H1 (cell line): ENCODE data around the gene HOATZ. TPM values are rescaled to one million over a fixed set of nuclear protein-coding genes. Genes with fewer than 3 reads are reported as not detected.

Experiments used
- CTCF ChIA-PET: fragments of 300-600 bp; sonication (Branson Sonifier 250); formaldehyde crosslinking; loops from one replicate; lab custom pipeline; 2021; ENCODE audit not compliant: partially characterized antibody; lab: Charles Lee
- POLR2A ChIA-PET: fragments of 300-600 bp; sonication (Branson Sonifier 250); formaldehyde crosslinking; loops from one replicate; lab custom pipeline; 2021; ENCODE audit warnings: inconsistent platforms; ENCODE audit not compliant: partially characterized antibody; lab: Charles Lee
- DNase-seq, 2 experiments: peaks; one replicate each; pipeline versions ENCODE4 v3.0.0 to v3.0.0-alpha.2; 2010 to 2022; ENCODE audit warnings: low spot score in 2 of 2, low read depth in 1 of 2, mixed read lengths in 1 of 2
- FAIRE-seq: peaks from 2 replicates; lab custom pipeline; 2011; peaks lifted over from hg19 to GRCh38; lab: Jason Lieb, UNC
- H2AFZ ChIP-seq: 2 replicates; pipeline ENCODE4 v1.8.1; 2012; ENCODE audit warnings: low read length, inconsistent platforms
- H2AK5ac ChIP-seq: 2 replicates; pipeline ENCODE4 v1.6.1; 2013; ENCODE audit warnings: low read depth, low read length
- H2BK120ac ChIP-seq: replicated peaks from 2 replicates; pipeline ENCODE3; 2013; ENCODE audit warnings: low read depth, low read length, inconsistent platforms
- H2BK12ac ChIP-seq: 2 replicates; pipeline ENCODE4 v1.6.1; 2013; ENCODE audit warnings: low read depth, low read length
- H2BK15ac ChIP-seq: 2 replicates; pipeline ENCODE4 v1.6.1; 2013; ENCODE audit warnings: low read length
- H2BK20ac ChIP-seq: 2 replicates; pipeline ENCODE4 v1.6.1; 2013; ENCODE audit warnings: low read length
- H2BK5ac ChIP-seq: 2 replicates; pipeline ENCODE4 v1.6.1; 2013; ENCODE audit warnings: low read depth, low read length
- H3K14ac ChIP-seq: 2 replicates; pipeline ENCODE4 v1.6.1; 2013; ENCODE audit warnings: inconsistent platforms; ENCODE audit not compliant: insufficient read length
- H3K18ac ChIP-seq: 2 replicates; pipeline ENCODE4 v1.6.1; 2013; ENCODE audit warnings: low read length; ENCODE audit errors: extremely low read depth
- H3K23ac ChIP-seq: 2 replicates; pipeline ENCODE4 v1.6.1; 2013; ENCODE audit warnings: inconsistent platforms; ENCODE audit not compliant: insufficient read length
- H3K23me2 ChIP-seq: 2 replicates; pipeline ENCODE4 v1.6.1; 2013; ENCODE audit warnings: low read depth, low read length
- H3K27ac ChIP-seq: 2 replicates; pipeline ENCODE4 v1.6.1; 2011; ENCODE audit warnings: low read depth, low read length, inconsistent platforms
- H3K27me3 ChIP-seq, 4 experiments: replicated peaks in 1 of 4; 1 replicate in 1 of 4; 2 replicates in 3 of 4; pipeline versions ENCODE4 v1.6.1 to v1.8.1; 2011 to 2013; ENCODE audit warnings: low read length in 3 of 4, mild to moderate bottlenecking in 3 of 4, inconsistent platforms in 2 of 4, mixed read lengths in 2 of 4, moderate library complexity in 1 of 4; ENCODE audit not compliant: control insufficient read depth in 3 of 4, insufficient read depth in 3 of 4; ENCODE audit errors: extremely low read depth in 1 of 4
- H3K36me3 ChIP-seq, 4 experiments: 2 replicates each; pipeline versions ENCODE4 v1.6.1 to v1.8.1; 2011 to 2013; ENCODE audit warnings: mild to moderate bottlenecking in 4 of 4, low read length in 3 of 4, moderate library complexity in 2 of 4, control low read depth in 1 of 4, inconsistent platforms in 1 of 4; ENCODE audit not compliant: insufficient read depth in 4 of 4, control insufficient read depth in 2 of 4
- H3K4ac ChIP-seq: replicated peaks from 2 replicates; pipeline ENCODE3; 2013; ENCODE audit warnings: low read length, low read depth, mixed read lengths, inconsistent platforms; ENCODE audit not compliant: insufficient read length
- H3K4me1 ChIP-seq, 4 experiments: replicated peaks in 1 of 4; 1 replicate in 1 of 4; 2 replicates in 3 of 4; pipeline versions ENCODE4 v1.6.1 to v1.8.1; 2011 to 2013; ENCODE audit warnings: low read length in 3 of 4, inconsistent platforms in 2 of 4, mixed read lengths in 1 of 4; ENCODE audit not compliant: insufficient read depth in 4 of 4, control insufficient read depth in 3 of 4
- H3K4me2 ChIP-seq, 2 experiments: 2 replicates each; pipeline versions ENCODE4 v1.6.1 to v1.8.1; 2011 to 2013; ENCODE audit warnings: low read depth in 2 of 2, low read length in 2 of 2, control low read depth in 1 of 2, inconsistent platforms in 1 of 2, mild to moderate bottlenecking in 1 of 2; ENCODE audit not compliant: insufficient read depth in 1 of 2
- H3K4me3 ChIP-seq, 4 experiments: fragments of 200-600, 300-600 bp in 1 of 4; sonication (generic), shearing (Covaris generic), sonication (Bioruptor Twin) in 1 of 4; 2 replicates each; pipeline versions ENCODE4 v1.5.1 to v1.8.1; 2011 to 2016; ENCODE audit warnings: low read length in 4 of 4, low read depth in 3 of 4, control low read depth in 2 of 4, inconsistent platforms in 2 of 4, mild to moderate bottlenecking in 2 of 4, mixed read lengths in 1 of 4, moderate library complexity in 1 of 4; ENCODE audit not compliant: insufficient read depth in 2 of 4; ENCODE audit errors: extremely low read depth in 1 of 4
- H3K56ac ChIP-seq: replicated peaks from 2 replicates; pipeline ENCODE3; 2013; ENCODE audit warnings: low read depth, mild to moderate bottlenecking, mixed read lengths, low read length, inconsistent platforms; ENCODE audit not compliant: insufficient read length
- H3K79me1 ChIP-seq: 2 replicates; pipeline ENCODE4 v1.6.1; 2013; ENCODE audit warnings: low read depth, low read length, control low read depth
- H3K79me2 ChIP-seq, 2 experiments: 2 replicates each; pipeline versions ENCODE4 v1.6.1 to v1.8.1; 2012 to 2013; ENCODE audit warnings: low read length in 2 of 2, mild to moderate bottlenecking in 2 of 2, inconsistent platforms in 1 of 2; ENCODE audit not compliant: insufficient read depth in 2 of 2, control insufficient read depth in 1 of 2
- H3K9ac ChIP-seq, 4 experiments: replicated peaks in 1 of 4; 1 replicate in 1 of 4; 2 replicates in 3 of 4; pipeline versions ENCODE4 v1.6.1 to v1.8.1; 2011 to 2013; ENCODE audit warnings: low read depth in 3 of 4, low read length in 3 of 4, control low read depth in 2 of 4, mild to moderate bottlenecking in 2 of 4, moderate library complexity in 2 of 4, inconsistent platforms in 1 of 4; ENCODE audit errors: extremely low read depth in 1 of 4
- H3K9me3 ChIP-seq, 2 experiments: 2 replicates each; pipeline versions ENCODE4 v1.6.1 to v1.8.1; 2012 to 2013; ENCODE audit warnings: mild to moderate bottlenecking in 2 of 2, moderate library complexity in 2 of 2, control low read depth in 1 of 2, inconsistent platforms in 1 of 2, low read depth in 1 of 2, low read length in 1 of 2, mixed read lengths in 1 of 2; ENCODE audit not compliant: insufficient read depth in 2 of 2
- H4K20me1 ChIP-seq, 2 experiments: replicated peaks in 1 of 2; 2 replicates each; pipeline versions ENCODE3 to v1.8.1; 2011 to 2013; ENCODE audit warnings: inconsistent platforms in 2 of 2, low read length in 2 of 2, mild to moderate bottlenecking in 1 of 2; ENCODE audit not compliant: insufficient read depth in 2 of 2, control insufficient read depth in 1 of 2
- H4K5ac ChIP-seq: 2 replicates; pipeline ENCODE4 v1.6.1; 2013; ENCODE audit warnings: low read length, low read depth, mixed read lengths, inconsistent platforms; ENCODE audit not compliant: insufficient read length
- H4K8ac ChIP-seq: 2 replicates; pipeline ENCODE4 v1.8.0; 2013; ENCODE audit warnings: mild to moderate bottlenecking, moderate library complexity, low read length, inconsistent platforms; ENCODE audit not compliant: insufficient read depth; ENCODE audit errors: extremely low read depth
- H4K91ac ChIP-seq: replicated peaks from 2 replicates; pipeline ENCODE3; 2013; ENCODE audit warnings: low read length, mixed read lengths, inconsistent platforms; ENCODE audit not compliant: insufficient read length
- BCL11A ChIP-seq, 2 experiments: IDR thresholded peaks; one replicate each; pipeline ENCODE4 v1.6.1; 2011; ENCODE audit warnings: low read depth in 2 of 2, low read length in 2 of 2, mild to moderate bottlenecking in 2 of 2
- CHD2 ChIP-seq: IDR thresholded peaks from 2 replicates; pipeline ENCODE4 v1.6.1; 2012; ENCODE audit warnings: low read length, improper control_type of control experiment
- CTBP2 ChIP-seq: IDR thresholded peaks from 2 replicates; pipeline ENCODE4 v1.7.0; 2011; ENCODE audit warnings: borderline replicate concordance, mild to moderate bottlenecking, moderate library complexity, mixed read lengths, low read length; ENCODE audit not compliant: insufficient read depth, insufficient read length
- HDAC6 ChIP-seq: IDR thresholded peaks from one replicate; pipeline ENCODE4 v1.7.1; 2012; ENCODE audit warnings: low read depth, mild to moderate bottlenecking, inconsistent platforms, low read length, moderate library complexity
- JUN ChIP-seq: IDR thresholded peaks from 2 replicates; pipeline ENCODE4 v1.6.1; 2011; ENCODE audit warnings: low read depth, mild to moderate bottlenecking, improper control_type of control experiment, low read length
- KDM4A ChIP-seq: IDR thresholded peaks from one replicate; pipeline ENCODE4 v1.7.1; 2012; ENCODE audit warnings: low read depth, mild to moderate bottlenecking, moderate library complexity, low read length, inconsistent platforms; ENCODE audit not compliant: severe bottlenecking
- SIN3A ChIP-seq, 2 experiments: IDR thresholded peaks in 1 of 2; conservative IDR thresholded peaks in 1 of 2; 2 replicates each; pipeline ENCODE4 v1.6.1; 2011 to 2012; ENCODE audit warnings: low read length in 2 of 2, improper control_type of control experiment in 1 of 2, low read depth in 1 of 2, mild to moderate bottlenecking in 1 of 2
- SP1 ChIP-seq: IDR thresholded peaks from 2 replicates; pipeline ENCODE4 v1.6.1; 2011; ENCODE audit warnings: low read depth, low read length
- SP2 ChIP-seq: IDR thresholded peaks from 2 replicates; pipeline ENCODE4 v1.6.1; 2012; ENCODE audit warnings: mild to moderate bottlenecking, low read length, inconsistent platforms
- SP4 ChIP-seq: IDR thresholded peaks from 2 replicates; pipeline ENCODE4 v1.6.1; 2012; ENCODE audit warnings: low read length, inconsistent platforms
- TEAD4 ChIP-seq: IDR thresholded peaks from 2 replicates; pipeline ENCODE4 v1.6.1; 2012; ENCODE audit warnings: low read depth, low read length, inconsistent platforms, mixed read lengths
- WGBS, 2 experiments: shearing (Covaris generic) in 1 of 2; methylation state at CpG; one replicate each; pipeline versions ENCODE4 v1.1.6 to v1.1.7; 2013 to 2015; ENCODE audit warnings: low lambda C conversion rate in 2 of 2, mixed read lengths in 2 of 2, inconsistent platforms in 1 of 2, low coverage in 1 of 2, missing lambda C conversion rate in 1 of 2; ENCODE audit not compliant: insufficient replicate concordance in 2 of 2, insufficient coverage in 1 of 2, insufficient read length in 1 of 2; ENCODE audit errors: extremely low coverage in 1 of 2, missing lambda C conversion rate in 1 of 2; 5-methylcytosine and 5-hydroxymethylcytosine counted together
- polyA plus RNA-seq, 7 experiments: library from polyadenylated mRNA; depleted of rRNA in 3 of 7; stranded (reverse) in 5 of 7; unstranded in 2 of 7; fragments of >200 nt in 5 of 7; fragments of 200-250 nt in 2 of 7; gene quantifications; 1 replicate in 5 of 7; 2 replicates in 1 of 7; 4 replicates in 1 of 7; pipeline versions ENCODE4 v1.2.1 to v1.2.3, GENCODE V29; 2011 to 2013; ENCODE audit warnings: missing spikeins in 2 of 7, mixed read lengths in 2 of 7
- total RNA-seq: library from RNA; stranded (reverse); fragmentation: NEBNext Ultra II Directional; extraction: Animal tissue kit (Norgen Biotek cat#: 25700); gene quantifications from 2 replicates; pipeline ENCODE4 v1.2.1, GENCODE V29; 2021
- TF ChIP-seq, protein P1 (sequence below), 3 experiments: IDR thresholded peaks; 1 replicate in 2 of 3; 2 replicates in 1 of 3; pipeline versions ENCODE4 v1.5.1 to v1.6.1; 2011; ENCODE audit warnings: low read length in 3 of 3, mild to moderate bottlenecking in 3 of 3, inconsistent platforms in 2 of 3, low read depth in 1 of 3, moderate library complexity in 1 of 3; ENCODE audit not compliant: insufficient read depth in 1 of 3; ENCODE audit errors: control extremely low read depth in 1 of 3

The HOATZ gene
- total and polyA plus RNA-seq, 2 of the 8 experiments (the other 6 are each of a cell fraction or from before 2014, with no cell fraction given), result not detected

DNA sequence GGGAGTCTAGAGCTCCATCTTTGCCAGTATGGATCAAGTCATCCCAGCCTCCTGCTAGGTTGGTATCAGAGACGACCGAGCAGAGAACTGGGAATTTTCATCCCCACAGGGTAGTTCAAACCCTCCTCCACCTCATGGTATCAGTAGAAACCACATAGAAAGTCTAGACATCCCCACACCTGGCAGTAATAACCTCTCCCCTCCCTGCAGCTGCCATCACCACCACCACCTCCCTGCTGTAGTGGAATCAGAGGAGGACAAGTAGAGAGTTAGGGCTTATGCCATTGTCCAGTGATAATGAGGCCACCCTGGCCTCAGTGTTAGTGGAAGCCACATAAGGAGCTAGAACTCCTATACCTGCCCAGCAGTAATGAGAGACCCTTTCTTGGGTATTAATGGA is 36.7 kb upstream of the HOATZ start:
- H3K27me3 ChIP-seq, result 0 out of 7 replicates have a peak, but pooled peaks cover 0 to 2% (median 0%) of the 10 kb centered on the region in 4 experiments
- H3K4me3 ChIP-seq, result no peak overlapping the region
- H3K23ac ChIP-seq, result no peak overlapping the region
- H3K56ac ChIP-seq, result no peak overlapping the region
- H3K36me3 ChIP-seq, result no peaks in the 10 kb centered on the region
- FAIRE-seq (no peak), DNase-seq (no peak)
- H4K5ac ChIP-seq, result no peak overlapping the region
- no peaks in the 10 kb centered on the region for H3K79me1 ChIP-seq
- H2BK12ac ChIP-seq, result no peak overlapping the region
- H2BK20ac ChIP-seq, result no peak overlapping the region
- H2AK5ac ChIP-seq, result no peak overlapping the region
- no peaks in the 10 kb centered on the region for H3K23me2 ChIP-seq
- ChIA-PET POLR2A (interaction anchor here (1.5 kb wide), 1 partner anchor 9 kb away, joined by 5 read pairs; no protein-coding TSS in a partner anchor), CTCF (interaction anchor here (0.6 to 1.8 kb wide), 3 partner anchors 18 to 96 kb away, joined by 5 read pairs; no protein-coding TSS in a partner anchor)
- H2AFZ ChIP-seq, result no peak overlapping the region
- H2BK120ac ChIP-seq, result no peak overlapping the region
- H3K4me1 ChIP-seq, result no peaks in the 10 kb centered on the region
- no peak overlapping the region for H4K91ac ChIP-seq
- H3K14ac ChIP-seq, result no peak overlapping the region
- H4K8ac ChIP-seq, result no peak overlapping the region
- no peak overlapping the region for H3K9ac ChIP-seq
- 0 out of 4 replicates have a peak, but pooled peaks cover 0 to 3% of the 10 kb centered on the region in 2 experiments for H3K9me3 ChIP-seq
- H3K27ac ChIP-seq, result no peak overlapping the region
- H4K20me1 ChIP-seq, result no peaks in the 10 kb centered on the region
- no peaks in the 10 kb centered on the region for H3K79me2 ChIP-seq
- WGBS, 2 experiments, result 100% methylated on average over 2 of the region's 2 CpGs; no CpG with 5 or more reads in 1 of the 2 experiments
- no peak overlapping the region for H3K4ac ChIP-seq
- no peak overlapping the region for H3K18ac ChIP-seq
- H3K4me2 ChIP-seq, result no peak overlapping the region
- H2BK5ac ChIP-seq, result no peak overlapping the region
- no peak overlapping the region for H2BK15ac ChIP-seq
- TF ChIP-seq HDAC6 (no peak), SP1 (no peak), CTBP2 (no peak), KDM4A (no peak), SP4 (no peak), CHD2 (no peak), SIN3A (conservative IDR thresholded peaks at IDR 0.05 in 1 of 2, IDR thresholded peaks at IDR 0.05 in 1 of 2; ENCODE audit: low read depth in 1 of 2, low read length in 2 of 2) (no peak), BCL11A (IDR thresholded peaks at IDR 0.05; ENCODE audit: low read depth in 2 of 2, low read length in 2 of 2) (no peak), JUN (no peak), SP2 (no peak), TEAD4 (no peak)
- TF ChIP-seq, protein P1, sequence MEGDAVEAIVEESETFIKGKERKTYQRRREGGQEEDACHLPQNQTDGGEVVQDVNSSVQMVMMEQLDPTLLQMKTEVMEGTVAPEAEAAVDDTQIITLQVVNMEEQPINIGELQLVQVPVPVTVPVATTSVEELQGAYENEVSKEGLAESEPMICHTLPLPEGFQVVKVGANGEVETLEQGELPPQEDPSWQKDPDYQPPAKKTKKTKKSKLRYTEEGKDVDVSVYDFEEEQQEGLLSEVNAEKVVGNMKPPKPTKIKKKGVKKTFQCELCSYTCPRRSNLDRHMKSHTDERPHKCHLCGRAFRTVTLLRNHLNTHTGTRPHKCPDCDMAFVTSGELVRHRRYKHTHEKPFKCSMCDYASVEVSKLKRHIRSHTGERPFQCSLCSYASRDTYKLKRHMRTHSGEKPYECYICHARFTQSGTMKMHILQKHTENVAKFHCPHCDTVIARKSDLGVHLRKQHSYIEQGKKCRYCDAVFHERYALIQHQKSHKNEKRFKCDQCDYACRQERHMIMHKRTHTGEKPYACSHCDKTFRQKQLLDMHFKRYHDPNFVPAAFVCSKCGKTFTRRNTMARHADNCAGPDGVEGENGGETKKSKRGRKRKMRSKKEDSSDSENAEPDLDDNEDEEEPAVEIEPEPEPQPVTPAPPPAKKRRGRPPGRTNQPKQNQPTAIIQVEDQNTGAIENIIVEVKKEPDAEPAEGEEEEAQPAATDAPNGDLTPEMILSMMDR (IDR thresholded peaks at IDR 0.05; ENCODE audit: control extremely low read depth in 1 of 3, insufficient read depth in 1 of 3, low read depth in 1 of 3, low read length in 3 of 3), result no peak
